Endometrial microvascular endothelial cells (primary cell): ENCODE measurements around the gene JADE1. TPM values are rescaled to one million over a fixed set of nuclear protein-coding genes. Genes with fewer than 3 reads are reported as not detected.

ENCODE experiments used
- in situ Hi-C: cut with HindIII; loops from 2 replicates; pipeline ENCODE4 v1.10.0; 2017; ENCODE audit warnings: low sequenced_read_pairs, low pct_unique_long_range_greater_than_20kb; ENCODE audit errors: inconsistent ontology term
- total RNA-seq: library from RNA; depleted of rRNA; stranded (reverse); fragments of >200 nt; gene quantifications from one replicate; pipeline ENCODE4 v1.2.3, GENCODE V29; 2015; ENCODE audit errors: inconsistent ontology term

Gene JADE1
- total RNA-seq, 1 donor from 2014 or later, result 22.8 TPM

DNA sequence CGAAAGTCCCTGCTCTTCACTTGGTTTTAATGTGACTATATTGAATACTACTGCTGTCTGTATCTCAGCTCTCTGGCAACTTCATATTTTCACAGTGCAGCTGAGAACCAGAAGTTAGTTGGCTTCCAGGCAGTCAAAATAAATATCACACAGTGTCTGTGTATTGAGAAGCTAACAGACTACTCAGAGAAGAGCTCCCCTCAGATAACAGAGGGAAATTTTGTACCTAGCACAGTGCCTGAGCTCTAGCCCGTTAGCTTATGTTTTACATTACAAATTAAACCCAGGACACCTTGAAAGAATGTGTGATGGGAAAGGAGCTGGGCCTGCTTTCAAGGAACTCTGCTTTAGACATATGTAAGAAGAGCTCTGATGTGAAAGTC is 22.7 kb downstream of the JADE1 start:
- in situ Hi-C loops, result no loop called here

DNA sequence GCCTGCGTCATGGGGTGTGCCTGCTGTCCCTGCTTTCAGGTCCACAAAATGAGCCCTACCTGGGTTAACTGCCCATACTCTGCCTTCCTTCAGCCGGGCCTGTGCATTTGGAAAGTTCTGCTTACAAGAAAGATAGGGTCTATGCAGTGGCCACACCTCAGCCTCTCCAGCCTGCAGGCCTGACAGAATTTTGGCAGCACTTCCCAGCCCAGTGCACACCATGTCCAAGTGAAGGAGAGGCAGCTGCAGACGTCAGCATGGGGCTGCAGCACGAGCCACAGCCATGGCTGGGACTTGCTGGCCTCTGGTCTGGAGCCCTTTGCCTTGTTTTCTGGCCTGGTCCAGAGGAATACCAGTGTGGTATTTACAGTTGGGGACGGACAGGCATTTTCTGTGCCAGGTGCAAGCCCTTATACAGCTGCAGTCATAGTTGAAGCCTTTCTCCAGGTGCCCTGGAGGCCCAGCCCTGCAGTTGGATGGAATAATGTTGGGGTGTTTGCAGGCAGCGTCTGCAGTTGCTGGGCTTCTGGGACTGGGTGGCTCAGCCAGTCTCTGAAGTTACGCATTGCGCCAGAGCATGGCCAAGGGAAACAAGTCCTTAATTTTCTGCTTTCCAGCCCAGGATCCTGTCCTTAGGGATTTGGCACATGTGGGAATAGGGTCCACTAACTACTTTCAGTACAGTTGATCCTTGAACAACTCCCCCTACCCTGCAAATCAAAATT is 26.2 kb downstream of the JADE1 start:
- in situ Hi-C loops, result no loop called here

DNA sequence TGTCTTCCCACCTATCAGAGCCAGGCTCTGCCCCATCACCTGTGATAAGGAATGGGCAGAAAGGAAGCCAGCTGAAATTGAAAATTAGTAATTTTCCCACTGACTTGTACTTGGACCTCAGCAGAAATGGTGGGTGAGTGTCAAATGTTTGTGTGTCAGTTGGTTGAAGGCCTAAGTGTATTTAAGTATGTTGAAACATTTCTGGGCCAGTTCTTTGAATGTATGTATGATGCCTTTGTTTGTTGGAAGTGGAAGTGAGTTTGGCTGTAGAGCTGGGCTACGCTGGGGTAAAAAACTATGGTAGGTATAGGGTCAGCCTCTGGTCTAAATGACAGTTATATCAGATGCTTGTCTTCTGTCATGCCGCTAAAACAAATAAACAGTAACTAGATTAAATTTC is 27.7 kb downstream of the JADE1 start:
- in situ Hi-C loops, result no loop called here

DNA sequence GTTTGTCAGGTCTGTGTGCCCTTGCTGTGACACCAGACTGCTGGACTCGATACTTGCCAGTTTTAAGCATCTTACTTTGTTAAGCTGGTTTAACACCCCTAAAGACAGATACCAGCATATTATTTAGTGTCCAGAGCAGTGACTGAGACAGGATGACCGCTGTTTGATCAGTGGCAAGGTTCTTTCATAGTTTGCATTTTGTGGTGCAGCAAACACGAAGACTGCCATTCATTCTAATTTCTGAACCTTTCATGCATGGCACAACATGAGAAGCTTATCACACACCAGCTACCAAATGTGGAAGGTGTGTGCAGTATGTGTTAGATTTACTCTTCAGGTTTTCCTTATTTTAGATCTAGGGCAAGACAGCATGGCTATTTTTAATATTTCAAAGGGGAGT is 28.2 kb downstream of the JADE1 start:
- in situ Hi-C loops, result no loop called here

DNA sequence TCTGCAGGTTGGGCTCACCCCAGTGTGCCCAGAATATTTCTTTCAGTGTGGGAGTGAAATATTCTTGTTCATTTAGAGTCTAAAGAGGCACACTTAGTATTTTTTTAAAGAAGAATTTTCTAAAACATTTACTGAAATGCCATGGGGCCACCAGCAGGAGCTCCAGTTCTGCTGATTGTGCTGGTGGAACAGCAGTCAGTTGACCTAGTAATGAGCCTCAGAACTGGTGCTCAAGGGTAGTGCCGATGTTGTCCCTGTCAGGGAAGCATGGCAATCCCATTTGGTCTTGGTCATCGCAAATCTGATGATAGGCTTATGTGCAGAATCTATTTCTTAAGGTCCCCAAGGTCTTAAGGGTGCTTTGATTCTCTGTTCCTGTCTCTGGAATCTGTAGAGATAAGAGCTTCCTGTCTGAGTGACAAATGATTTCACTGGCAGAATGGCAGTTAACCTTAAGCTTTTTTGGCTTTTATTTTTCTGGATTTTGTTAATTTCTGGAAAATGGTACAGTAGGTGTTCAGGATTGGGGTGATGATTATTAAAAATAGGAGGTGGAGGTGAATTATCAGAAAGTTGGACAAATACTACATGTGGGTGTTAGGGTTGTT is 31.3 kb downstream of the JADE1 start:
- in situ Hi-C loops, result no loop called here

DNA sequence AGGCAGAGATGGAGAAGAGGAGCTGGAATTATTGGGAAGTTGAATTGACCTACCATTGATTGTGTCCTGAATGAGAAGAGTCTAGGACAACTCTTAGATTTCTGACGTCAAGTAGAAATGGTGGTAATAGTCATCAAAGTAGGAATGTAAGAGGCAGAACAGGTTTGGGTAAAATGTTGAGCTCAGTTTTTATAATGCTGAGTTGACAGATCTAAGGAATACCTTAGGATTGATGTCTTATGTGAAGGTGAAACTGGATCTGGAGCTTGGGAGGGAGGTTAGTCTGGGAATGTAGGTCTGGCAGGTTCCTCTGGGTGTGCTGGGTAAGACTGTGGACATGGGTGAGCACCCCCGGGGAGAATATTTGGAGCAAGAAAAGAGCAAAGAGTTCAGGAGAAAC is 31.9 kb downstream of the JADE1 start:
- in situ Hi-C loops, result no loop called here

DNA sequence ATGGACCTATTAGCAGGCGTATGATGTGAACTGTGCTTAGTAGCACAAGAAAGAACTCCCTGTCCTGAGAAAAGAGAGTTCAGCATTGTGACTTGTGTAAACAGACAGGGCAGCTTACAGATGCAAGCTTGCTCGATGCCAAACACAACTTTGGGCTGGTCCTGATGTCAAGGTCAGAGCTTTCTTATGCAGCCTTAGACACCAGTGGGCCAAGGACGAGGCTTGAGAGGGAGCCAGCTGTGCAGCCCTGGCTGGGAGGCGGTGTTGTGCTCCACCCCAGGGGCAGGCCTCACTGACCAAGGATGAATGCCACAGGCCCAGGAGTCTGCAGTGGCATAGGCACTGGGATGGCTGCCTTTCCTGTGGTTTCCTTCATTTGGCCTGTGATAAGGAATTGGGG is 35.4 kb downstream of the JADE1 start:
- in situ Hi-C loops, result no loop called here

DNA sequence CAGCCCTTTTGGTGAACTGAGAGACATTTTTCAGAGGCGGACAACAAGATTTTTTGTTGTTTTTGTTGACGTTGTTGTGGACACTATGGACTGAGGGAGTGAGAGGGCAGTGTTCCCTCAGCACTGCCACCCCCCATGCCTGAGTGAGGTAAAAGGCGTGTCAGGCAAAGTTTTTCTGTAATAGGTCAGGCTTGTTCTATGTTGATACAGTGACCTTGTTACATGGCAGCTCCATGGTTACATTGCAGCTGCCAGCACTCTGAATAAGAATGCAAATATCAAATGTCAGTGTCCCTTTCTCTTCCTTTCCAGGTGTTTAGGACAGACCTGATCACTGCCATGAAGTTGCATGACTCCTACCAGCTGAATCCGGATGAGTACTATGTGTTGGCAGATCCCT is 36.6 kb downstream of the JADE1 start:
- in situ Hi-C loops, result no loop called here

DNA sequence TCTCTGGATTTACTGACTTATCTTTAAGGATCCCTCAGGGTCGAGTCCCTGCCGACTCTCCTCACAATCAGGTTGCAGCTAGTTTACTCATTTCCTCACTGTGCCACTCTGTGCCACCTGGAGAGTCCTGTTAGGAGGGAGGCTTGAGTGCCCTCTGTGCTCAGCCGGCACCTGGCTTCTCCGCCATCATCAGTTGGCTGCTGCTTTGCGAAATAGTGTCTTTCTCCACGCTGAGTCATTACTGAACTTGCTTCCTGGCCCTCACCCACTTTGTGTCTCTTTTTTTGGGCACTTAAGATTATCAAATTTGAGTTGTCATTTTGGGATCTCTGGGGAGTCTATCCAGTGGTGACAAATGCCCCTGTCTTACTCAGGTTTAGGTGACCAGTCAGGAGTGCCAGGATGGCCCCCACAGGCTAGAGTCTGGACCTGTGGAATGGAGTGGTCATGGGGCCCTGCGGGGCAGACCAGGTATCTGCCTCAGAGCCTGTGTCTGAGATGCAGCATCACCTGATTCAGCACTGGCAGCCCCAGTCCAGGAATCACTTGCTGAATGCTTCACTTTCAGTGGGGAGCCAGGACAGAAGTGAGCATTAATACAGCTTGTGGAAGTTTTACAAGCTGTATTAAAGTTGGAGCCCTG is 37.7 kb downstream of the JADE1 start:
- in situ Hi-C loops, result no loop called here

DNA sequence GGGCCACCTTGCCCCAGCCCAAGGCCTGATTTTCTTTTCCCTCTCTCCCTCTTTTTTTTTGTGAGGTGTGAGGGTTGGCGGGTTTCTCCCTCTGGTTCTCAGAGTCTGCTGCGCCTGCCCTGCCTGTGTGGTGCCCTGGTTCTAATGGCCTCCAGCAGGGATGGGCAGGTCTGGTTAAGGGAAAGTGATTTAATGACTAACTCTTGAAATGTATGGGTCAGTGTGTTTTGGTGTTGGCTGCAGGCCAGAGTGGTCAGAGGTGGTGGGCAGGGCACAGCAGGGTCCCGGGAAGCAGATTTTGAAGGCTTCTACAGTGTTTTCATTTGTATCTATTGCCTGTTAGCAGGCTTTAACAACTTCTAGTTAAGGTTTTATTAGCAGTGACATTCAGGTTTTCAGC is 39.0 kb downstream of the JADE1 start:
- in situ Hi-C loops, result no loop called here

DNA sequence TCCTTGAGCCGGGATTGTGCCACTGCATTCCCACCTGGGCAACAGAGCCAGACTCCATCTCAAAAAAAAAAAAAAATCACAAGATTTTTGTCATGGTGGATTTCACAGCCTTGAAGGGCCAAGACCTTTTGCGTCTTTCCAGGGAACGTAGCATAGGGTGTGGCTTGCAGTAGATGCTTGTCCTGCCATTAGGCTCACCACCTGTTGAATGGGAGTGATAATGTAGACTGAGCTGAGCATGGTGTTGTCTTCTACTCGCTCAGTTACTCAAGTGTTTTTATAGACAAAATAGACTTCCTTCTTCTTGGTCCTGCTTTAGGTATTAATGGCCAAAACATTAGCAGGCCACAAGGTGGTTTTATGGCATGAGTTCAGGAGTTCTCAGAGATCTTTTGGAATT is 40.8 kb downstream of the JADE1 start:
- in situ Hi-C loops, result no loop called here

DNA sequence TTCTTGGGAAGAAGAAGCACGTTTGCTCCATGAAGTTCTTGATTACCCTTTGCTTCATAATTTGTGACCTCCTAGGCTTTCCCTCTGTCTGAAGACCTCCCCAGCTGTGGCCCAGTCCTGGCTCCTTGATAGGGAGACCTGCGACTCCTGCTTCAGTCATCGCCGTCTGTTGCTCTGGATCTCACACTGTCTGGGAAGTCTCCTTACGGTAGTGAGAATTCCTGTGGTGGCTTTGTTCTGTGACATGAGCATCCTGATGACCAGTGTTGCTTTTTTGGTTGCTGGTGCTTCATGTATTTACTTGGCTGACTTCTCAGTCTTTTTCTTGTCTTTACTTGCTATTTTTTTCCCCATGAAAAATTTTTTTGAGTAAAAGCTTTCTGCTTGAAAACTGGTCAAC is 44.2 kb downstream of the JADE1 start:
- in situ Hi-C loops, result no loop called here

DNA sequence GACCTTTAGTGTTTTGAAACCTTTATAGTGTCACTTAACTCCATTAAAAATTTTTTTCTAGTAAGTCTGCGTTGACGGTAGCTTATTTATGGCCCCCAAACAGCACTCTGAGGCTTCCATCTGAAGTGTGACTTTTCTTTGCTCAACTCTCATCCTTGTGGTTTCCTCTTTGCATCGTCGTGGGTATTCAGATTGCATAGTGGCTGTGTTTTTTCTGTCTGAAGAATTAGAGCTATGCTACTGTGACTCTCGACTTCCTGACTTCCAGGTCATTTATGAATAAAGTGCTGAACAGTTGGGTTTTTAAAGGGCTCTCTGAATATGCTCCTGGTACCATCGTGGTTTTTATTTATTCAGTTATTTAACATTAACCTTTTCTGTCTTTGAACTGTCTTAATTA is 44.9 kb downstream of the JADE1 start:
- in situ Hi-C loops, result no loop called here

DNA sequence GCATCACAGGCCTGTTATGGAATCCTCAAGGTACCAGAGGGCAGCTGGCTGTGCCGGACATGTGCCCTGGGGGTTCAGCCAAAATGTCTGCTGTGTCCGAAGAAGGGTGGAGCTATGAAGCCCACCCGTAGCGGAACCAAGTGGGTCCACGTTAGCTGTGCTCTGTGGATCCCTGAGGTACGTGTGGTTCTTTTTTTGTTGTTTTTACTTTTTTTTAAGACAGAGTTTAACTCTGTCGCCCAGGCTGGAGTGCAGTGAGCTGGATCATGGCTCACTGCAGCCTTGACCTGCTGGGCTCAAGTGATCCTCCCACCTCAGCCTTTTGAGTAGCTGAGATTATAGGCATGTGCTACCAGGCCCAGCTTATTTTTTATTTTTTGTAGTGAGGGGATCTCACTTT is 46.1 kb downstream of the JADE1 start:
- in situ Hi-C loops, result no loop called here

DNA sequence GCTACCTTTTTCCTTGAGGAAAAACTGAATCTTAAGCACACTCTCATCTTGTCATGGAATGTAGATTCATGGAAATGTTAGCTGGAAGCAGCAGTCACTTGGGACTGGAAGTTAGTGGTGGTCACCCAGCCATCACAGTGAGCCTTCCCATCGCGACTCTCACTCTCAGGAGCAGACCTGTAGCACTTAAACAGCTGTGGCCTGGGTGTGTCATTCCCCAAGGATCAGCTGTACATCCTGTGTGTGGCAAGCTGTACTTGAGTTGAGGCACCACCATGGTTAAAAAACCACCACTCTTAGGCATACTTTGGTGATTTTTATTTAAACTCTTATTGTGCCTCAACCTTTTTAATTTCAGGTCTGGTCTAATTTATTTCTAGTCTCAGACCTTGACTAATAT is 46.7 kb downstream of the JADE1 start:
- in situ Hi-C loops, result no loop called here

DNA sequence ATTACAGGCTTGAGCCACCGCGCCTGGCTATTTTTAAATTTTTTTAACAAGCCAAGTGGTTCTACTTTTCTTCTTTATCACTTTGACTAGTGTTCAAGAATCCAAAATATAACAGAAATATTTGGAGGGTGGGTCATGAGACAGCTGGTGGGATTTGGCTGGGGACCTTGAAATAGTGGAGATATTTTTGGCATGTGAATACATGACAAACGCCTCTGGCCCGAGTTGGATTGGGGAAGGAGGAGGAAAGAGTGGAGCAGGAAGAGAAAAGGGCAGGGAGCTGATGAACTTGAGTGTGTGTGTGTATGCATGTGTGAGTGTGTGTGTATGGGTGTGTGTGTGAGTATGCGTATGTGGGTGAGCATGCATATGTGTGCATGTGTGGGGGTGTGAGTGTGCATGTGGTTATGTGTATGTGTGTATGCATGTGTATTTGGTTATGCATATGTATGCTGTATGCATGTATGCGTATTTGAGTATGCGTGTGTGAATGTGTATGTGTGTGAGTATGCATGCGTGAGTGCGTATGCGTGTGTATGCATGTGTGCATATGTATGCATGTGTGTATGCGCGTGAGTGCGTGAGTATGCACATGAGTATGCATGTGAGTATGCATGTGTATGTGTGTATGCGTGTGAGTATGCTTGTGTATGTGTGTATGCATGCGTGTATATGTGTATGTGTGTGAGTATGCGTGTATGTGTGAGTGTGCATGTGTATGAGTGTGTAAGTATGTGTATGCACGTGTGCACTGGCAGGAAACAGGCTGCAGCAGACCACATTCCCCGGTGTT is 49.6 kb downstream of the JADE1 start:
- in situ Hi-C loops, result no loop called here

DNA sequence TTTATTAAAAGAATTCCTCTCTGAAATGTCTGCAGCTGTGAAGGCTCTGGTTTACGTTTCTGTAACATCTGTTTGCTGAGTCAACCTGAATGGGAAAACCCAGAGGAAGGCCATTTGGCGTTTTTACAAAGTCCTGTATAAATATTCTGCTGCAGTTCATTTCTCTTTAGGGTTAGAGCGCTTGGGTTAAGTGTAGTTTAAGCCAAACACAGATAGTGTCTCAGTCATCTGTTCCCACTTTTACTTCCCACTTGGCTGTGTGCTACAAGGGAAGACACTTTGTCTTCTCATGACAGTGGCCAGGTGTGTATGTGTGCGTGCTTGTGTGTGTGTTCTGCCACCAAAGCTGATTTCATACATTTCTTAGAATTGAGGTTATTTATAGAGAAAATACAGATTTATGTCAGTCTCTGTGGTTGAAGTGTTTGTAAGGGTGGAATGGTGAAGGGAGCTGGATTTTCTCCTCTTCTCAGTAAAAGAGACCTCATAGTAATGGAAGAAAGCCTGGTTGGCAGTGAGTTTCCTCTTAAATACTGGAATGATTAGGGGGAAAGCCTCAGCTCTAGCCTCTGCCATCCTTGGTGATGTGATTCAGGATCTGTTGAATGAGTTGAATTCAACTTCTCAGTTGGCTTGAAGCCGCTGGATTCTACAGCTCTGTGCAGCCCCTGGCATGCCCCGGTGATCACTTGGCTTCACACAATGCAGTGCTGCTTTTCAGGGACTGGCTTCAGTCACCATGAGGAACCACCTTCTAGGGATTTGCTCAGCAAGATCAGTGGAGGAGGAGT is 50.6 kb downstream of the JADE1 start:
- in situ Hi-C loops, result no loop called here

DNA sequence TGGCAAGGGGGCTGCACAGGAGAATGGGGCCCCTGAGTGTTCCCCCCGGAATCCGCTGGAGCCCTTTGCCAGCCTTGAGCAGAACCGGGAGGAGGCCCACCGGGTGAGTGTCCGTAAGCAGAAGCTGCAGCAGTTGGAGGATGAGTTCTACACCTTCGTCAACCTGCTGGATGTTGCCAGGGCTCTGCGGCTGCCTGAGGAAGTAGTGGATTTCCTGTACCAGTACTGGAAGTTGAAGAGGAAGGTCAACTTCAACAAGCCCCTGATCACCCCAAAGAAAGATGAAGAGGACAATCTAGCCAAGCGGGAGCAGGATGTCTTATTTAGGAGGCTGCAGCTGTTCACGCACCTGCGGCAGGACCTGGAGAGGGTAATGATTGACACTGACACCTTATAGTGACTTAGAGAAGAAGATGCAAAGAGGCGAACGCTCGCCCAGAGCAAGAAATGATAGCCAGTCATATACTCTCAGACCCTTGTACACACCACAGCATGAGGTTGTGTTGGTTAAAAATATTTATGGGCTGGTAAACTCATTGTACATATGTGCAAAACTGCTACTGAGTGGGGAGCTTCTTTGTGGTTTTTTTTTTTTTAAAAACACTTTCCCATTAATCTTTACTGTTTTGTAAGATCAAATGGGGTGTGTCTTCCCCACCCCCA is 52.5 kb downstream of the JADE1 start:
- in situ Hi-C loops, result no loop called here
